ENCODE measurements around the gene CLEC16A.

CLEC16A gene

DNA sequence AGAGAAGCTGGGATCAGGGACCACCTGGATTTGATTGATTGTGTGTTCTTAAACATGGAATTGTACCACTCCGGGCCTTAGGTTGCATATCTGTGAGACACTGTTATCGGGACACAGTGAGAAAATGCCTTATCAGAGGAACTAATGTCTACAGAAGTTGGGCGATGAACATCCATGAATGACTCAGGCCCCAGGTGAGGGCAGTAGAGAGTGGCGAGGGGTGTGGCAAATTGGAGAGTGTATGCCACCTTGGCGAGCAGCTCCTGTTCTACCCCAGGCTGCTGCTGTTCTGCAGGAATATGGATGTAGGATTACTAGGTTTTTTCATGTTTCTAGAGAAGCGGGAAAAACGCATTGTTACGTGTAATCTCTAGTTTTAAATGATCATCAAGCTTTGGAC, 38.8 kb downstream of the CLEC16A start:
- peaks cover 16 to 36% (median 31%) of the 10 kb centered on the region in 5 donors for H3K4me1 ChIP-seq (ENCODE audit: control insufficient read depth in 5 of 5, insufficient read depth in 5 of 5, low read length in 5 of 5)
- no peaks in the 10 kb centered on the region for H3K9me3 ChIP-seq (ENCODE audit: control insufficient read depth in 5 of 5, low read length in 5 of 5)
- H3K4me3 ChIP-seq (ENCODE audit: low read depth in 1 of 5, low read length in 5 of 5), result no peak overlapping the region
- peaks cover 0 to 50% (median 12%) of the 10 kb centered on the region in 5 donors for H3K36me3 ChIP-seq (ENCODE audit: control insufficient read depth in 5 of 5, insufficient read depth in 5 of 5, low read length in 5 of 5)
- no peak overlapping the region for H3K9ac ChIP-seq (ENCODE audit: low read length in 5 of 5)
- no peaks in the 10 kb centered on the region for H3K27me3 ChIP-seq (ENCODE audit: control insufficient read depth in 5 of 5, insufficient read depth in 4 of 5, low read length in 5 of 5)
- H3K27ac ChIP-seq (ENCODE audit: low read depth, low read length), result peak overlapping the region; percentile 9

DNA sequence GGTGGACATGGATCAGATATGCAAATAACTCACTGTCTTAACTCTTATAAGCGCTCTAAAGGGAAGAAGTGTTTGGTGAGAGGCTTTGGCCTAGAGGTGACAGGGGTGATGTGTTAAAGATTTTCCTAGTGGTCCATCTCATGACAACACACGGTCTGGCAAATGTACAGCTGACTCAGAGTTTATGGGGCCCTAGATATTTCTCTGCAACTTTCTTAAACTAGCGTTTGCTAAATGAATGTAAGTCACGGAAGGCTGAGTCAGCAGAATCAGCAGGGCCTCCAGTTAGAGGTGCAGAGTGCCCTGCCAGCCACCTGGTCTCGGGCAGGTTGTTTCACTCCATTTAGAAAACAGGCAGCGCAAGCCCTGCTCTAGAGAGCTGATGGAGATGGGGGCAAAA, 40.1 kb downstream of the CLEC16A start:
- Histone ChIP-seq H3K4me1 (ENCODE audit: control insufficient read depth in 5 of 5, insufficient read depth in 5 of 5, low read length in 5 of 5) (peaks cover 15 to 31% (median 27%) of the 10 kb centered on the region in 5 donors), H3K4me3 (ENCODE audit: low read depth in 1 of 5, low read length in 5 of 5) (no peak overlapping the region), H3K36me3 (ENCODE audit: control insufficient read depth in 5 of 5, insufficient read depth in 5 of 5, low read length in 5 of 5) (peaks cover 0 to 51% (median 12%) of the 10 kb centered on the region in 5 donors), H3K27me3 (ENCODE audit: control insufficient read depth in 5 of 5, insufficient read depth in 4 of 5, low read length in 5 of 5) (no peaks in the 10 kb centered on the region), H3K27ac (ENCODE audit: low read depth, low read length) (no peak overlapping the region), H3K9ac (ENCODE audit: low read length in 5 of 5) (no peak overlapping the region), H3K9me3 (ENCODE audit: control insufficient read depth in 5 of 5, low read length in 5 of 5) (no peaks in the 10 kb centered on the region)

DNA sequence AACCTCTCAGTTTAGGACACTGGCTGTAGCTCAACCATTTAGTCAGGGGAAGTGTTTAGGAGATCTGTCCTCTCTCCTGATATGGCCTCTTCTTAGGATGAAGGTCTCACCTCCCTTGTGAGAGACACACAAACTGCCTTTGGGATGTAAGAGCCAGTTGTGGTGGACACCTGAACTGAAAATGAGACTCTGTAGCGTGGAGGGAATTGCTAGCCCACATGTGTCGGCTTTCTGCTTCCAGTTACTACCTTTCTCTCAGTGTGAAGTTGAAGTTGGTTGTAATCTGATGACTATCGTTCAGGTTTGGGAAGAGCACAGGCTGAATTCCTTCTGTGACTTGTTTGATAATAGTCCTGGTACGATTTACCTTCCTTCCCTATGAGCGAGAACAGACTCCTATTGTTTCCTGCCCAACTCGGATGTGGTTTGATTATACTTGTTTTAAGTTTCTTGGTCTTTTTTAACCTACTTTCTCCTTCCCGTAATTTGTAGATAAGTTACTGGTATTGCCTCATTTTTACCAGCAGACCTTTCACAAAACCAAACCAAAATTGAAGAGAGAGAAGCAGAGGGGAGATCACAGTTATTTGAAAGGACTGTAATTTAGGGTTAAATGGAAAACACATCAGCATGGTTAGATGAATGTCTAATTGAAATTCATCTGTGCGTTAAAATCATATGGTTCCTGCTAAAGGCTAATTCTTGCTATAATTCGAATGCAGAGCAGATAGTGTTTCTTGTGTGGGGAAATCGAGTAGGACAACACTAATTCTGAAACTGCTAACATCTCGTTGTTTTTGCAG, 43.2 kb downstream of the CLEC16A start:
- Histone ChIP-seq H3K4me1 (ENCODE audit: control insufficient read depth in 5 of 5, insufficient read depth in 5 of 5, low read length in 5 of 5) (peaks cover under 1 to 12% (median 6%) of the 10 kb centered on the region in 5 donors), H3K9me3 (ENCODE audit: control insufficient read depth in 5 of 5, low read length in 5 of 5) (no peaks in the 10 kb centered on the region), H3K4me3 (ENCODE audit: low read depth in 1 of 5, low read length in 5 of 5) (no peak overlapping the region), H3K27ac (ENCODE audit: low read depth, low read length) (no peak overlapping the region), H3K9ac (ENCODE audit: low read length in 5 of 5) (no peak overlapping the region), H3K27me3 (ENCODE audit: control insufficient read depth in 5 of 5, insufficient read depth in 4 of 5, low read length in 5 of 5) (no peaks in the 10 kb centered on the region), H3K36me3 (ENCODE audit: control insufficient read depth in 5 of 5, insufficient read depth in 5 of 5, low read length in 5 of 5) (peaks cover 0 to 54% (median 15%) of the 10 kb centered on the region in 5 donors)

DNA sequence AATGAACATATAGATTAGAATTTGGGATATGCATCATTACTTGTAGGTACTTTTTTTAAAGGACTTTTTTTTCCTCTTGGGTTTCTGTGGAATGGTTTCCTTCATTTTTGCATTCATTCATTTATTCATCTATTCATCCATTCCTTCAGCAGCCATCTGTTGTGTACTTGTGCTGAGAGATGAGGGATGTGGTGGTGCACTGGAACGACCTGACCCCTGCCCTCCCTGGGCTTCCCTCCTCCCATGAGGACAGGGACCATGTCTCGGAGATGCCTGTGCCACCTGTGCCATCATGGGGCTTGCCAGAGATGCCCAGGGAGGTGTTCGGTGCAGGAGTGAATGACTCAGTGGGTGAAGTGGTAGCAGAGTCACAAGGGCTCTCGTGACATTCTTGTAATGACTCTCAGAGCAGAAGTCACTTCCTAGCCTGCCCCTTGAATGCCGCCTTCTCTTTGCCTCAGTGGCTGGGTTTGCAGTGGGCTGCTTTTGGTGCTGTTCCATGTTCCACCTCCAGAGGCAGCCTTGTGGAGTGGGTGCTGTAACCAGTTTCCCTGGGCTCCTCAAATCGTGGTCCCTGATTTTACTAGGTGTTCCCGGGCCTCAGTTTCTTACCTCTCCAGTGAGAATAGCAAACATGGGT, 43.9 kb downstream of the CLEC16A start:
- peaks cover 0 to 52% (median 12%) of the 10 kb centered on the region in 5 donors for H3K36me3 ChIP-seq (ENCODE audit: control insufficient read depth in 5 of 5, insufficient read depth in 5 of 5, low read length in 5 of 5)
- H3K27ac ChIP-seq (ENCODE audit: low read depth, low read length), result no peak overlapping the region
- peaks cover 0 to 8% (median under 1%) of the 10 kb centered on the region in 5 donors for H3K4me1 ChIP-seq (ENCODE audit: control insufficient read depth in 5 of 5, insufficient read depth in 5 of 5, low read length in 5 of 5)

DNA sequence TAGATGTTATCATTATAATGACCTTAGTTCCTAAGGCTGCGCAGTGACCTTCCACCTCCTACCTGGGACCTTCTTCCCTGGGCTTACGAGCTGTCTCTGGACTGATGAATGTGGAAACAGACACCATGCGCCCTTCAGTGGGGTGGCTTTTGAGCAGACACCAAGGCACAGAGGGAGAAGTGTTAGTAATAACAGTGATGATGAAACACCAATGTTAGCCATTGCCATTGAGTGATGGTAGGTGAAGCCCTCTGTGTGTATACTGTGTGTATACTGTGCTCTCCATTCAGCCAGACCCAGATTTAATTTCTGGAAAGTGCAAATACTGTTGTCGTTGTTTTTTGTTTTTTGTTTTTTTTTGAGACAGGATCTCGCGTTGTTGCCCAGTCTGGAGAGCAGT, 44.5 kb downstream of the CLEC16A start:
- Histone ChIP-seq H3K27me3 (ENCODE audit: control insufficient read depth in 5 of 5, insufficient read depth in 4 of 5, low read length in 5 of 5) (no peaks in the 10 kb centered on the region), H3K9ac (ENCODE audit: low read length in 5 of 5) (no peak overlapping the region), H3K4me1 (ENCODE audit: control insufficient read depth in 5 of 5, insufficient read depth in 5 of 5, low read length in 5 of 5) (peaks cover 0 to 6% (median 0%) of the 10 kb centered on the region in 5 donors), H3K4me3 (ENCODE audit: low read depth in 1 of 5, low read length in 5 of 5) (no peak overlapping the region), H3K27ac (ENCODE audit: low read depth, low read length) (no peak overlapping the region), H3K36me3 (ENCODE audit: control insufficient read depth in 5 of 5, insufficient read depth in 5 of 5, low read length in 5 of 5) (peaks cover 0 to 52% (median 12%) of the 10 kb centered on the region in 5 donors), H3K9me3 (ENCODE audit: control insufficient read depth in 5 of 5, low read length in 5 of 5) (no peaks in the 10 kb centered on the region)

More for the DNA sequence above, 43.9 kb downstream of the CLEC16A start:
- Histone ChIP-seq H3K9me3 (ENCODE audit: control insufficient read depth in 5 of 5, low read length in 5 of 5) (no peaks in the 10 kb centered on the region), H3K9ac (ENCODE audit: low read length in 5 of 5) (no peak overlapping the region), H3K4me3 (ENCODE audit: low read depth in 1 of 5, low read length in 5 of 5) (no peak overlapping the region), H3K27me3 (ENCODE audit: control insufficient read depth in 5 of 5, insufficient read depth in 4 of 5, low read length in 5 of 5) (no peaks in the 10 kb centered on the region)

DNA sequence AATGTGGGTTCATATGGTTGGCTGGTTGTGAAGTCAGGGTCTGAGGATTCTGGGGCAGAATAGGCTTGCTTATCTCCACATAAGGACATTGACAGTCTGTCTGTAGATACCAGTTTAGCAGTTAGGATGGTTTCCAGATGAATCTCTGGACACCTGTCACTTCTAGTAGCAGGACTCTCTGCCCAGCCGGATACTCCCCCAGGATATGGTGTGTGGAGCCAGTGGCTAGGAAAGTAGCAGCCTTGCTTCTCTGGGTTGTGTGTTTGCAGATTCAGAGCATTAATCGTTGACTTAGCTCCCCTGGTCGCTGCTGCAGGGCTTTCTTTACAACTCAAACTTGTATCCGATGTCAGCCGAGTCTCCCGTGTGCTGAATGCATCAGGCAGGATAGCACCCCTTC, 45.2 kb downstream of the CLEC16A start:
- Histone ChIP-seq H3K4me3 (ENCODE audit: low read depth in 1 of 5, low read length in 5 of 5) (no peak overlapping the region), H3K9ac (ENCODE audit: low read length in 5 of 5) (no peak overlapping the region), H3K9me3 (ENCODE audit: control insufficient read depth in 5 of 5, low read length in 5 of 5) (no peaks in the 10 kb centered on the region), H3K27me3 (ENCODE audit: control insufficient read depth in 5 of 5, insufficient read depth in 4 of 5, low read length in 5 of 5) (no peaks in the 10 kb centered on the region), H3K36me3 (ENCODE audit: control insufficient read depth in 5 of 5, insufficient read depth in 5 of 5, low read length in 5 of 5) (peaks cover 0 to 52% (median 19%) of the 10 kb centered on the region in 5 donors), H3K4me1 (ENCODE audit: control insufficient read depth in 5 of 5, insufficient read depth in 5 of 5, low read length in 5 of 5) (peaks cover 0 to 3% (median 0%) of the 10 kb centered on the region in 5 donors), H3K27ac (ENCODE audit: low read depth, low read length) (no peak overlapping the region)

DNA sequence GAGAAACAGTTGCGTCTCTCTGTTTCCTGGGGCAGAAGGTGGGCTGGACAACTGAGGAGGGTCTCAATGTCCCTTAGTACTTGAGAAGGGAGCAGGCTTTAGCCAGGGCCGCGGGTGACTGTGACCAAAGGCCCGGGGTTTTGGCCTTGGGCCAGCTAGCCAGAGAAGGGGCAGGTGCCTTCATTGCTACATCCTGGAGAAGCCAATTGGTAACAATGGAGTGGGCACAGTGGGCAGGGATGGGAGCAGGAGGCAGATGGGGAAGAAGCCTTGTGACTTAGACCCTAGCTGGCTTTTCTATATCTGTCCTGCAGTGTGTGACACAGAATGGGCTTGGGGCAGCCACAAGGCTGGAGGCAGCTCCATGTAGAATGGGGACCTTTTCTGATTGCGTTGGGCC, 46.0 kb downstream of the CLEC16A start:
- Histone ChIP-seq H3K4me1 (ENCODE audit: control insufficient read depth in 5 of 5, insufficient read depth in 5 of 5, low read length in 5 of 5) (peaks cover 0 to 3% (median 0%) of the 10 kb centered on the region in 5 donors), H3K27me3 (ENCODE audit: control insufficient read depth in 5 of 5, insufficient read depth in 4 of 5, low read length in 5 of 5) (no peaks in the 10 kb centered on the region), H3K9me3 (ENCODE audit: control insufficient read depth in 5 of 5, low read length in 5 of 5) (no peaks in the 10 kb centered on the region), H3K27ac (ENCODE audit: low read depth, low read length) (no peak overlapping the region), H3K9ac (ENCODE audit: low read length in 5 of 5) (no peak overlapping the region), H3K4me3 (ENCODE audit: low read depth in 1 of 5, low read length in 5 of 5) (no peak overlapping the region), H3K36me3 (ENCODE audit: control insufficient read depth in 5 of 5, insufficient read depth in 5 of 5, low read length in 5 of 5) (peaks cover 0 to 60% (median 23%) of the 10 kb centered on the region in 5 donors)

DNA sequence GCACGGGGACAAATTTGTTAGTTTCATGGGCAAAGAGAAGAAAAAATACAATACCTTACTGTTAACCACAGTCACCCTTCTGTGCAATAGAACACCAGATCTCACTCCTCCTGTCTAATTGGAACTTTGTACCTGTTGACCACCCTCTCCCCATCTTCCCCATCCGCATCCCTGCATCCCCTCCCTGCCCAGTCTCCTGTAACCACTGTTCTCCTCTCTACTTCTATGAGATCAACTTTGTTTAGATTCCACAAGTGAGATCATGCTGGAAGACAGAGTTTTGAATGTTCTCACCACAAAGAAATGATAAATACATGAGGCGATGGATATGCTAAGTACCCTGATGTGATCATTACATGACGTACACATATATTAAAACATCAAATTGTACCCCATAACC, 47.7 kb downstream of the CLEC16A start:
- Histone ChIP-seq H3K4me3 (ENCODE audit: low read depth in 1 of 5, low read length in 5 of 5) (no peak overlapping the region), H3K4me1 (ENCODE audit: control insufficient read depth in 5 of 5, insufficient read depth in 5 of 5, low read length in 5 of 5) (peaks cover 0 to 3% (median 0%) of the 10 kb centered on the region in 5 donors), H3K9ac (ENCODE audit: low read length in 5 of 5) (no peak overlapping the region), H3K36me3 (ENCODE audit: control insufficient read depth in 5 of 5, insufficient read depth in 5 of 5, low read length in 5 of 5) (peaks cover 0 to 68% (median 23%) of the 10 kb centered on the region in 5 donors), H3K9me3 (ENCODE audit: control insufficient read depth in 5 of 5, low read length in 5 of 5) (no peaks in the 10 kb centered on the region), H3K27ac (ENCODE audit: low read depth, low read length) (no peak overlapping the region), H3K27me3 (ENCODE audit: control insufficient read depth in 5 of 5, insufficient read depth in 4 of 5, low read length in 5 of 5) (no peaks in the 10 kb centered on the region)

DNA sequence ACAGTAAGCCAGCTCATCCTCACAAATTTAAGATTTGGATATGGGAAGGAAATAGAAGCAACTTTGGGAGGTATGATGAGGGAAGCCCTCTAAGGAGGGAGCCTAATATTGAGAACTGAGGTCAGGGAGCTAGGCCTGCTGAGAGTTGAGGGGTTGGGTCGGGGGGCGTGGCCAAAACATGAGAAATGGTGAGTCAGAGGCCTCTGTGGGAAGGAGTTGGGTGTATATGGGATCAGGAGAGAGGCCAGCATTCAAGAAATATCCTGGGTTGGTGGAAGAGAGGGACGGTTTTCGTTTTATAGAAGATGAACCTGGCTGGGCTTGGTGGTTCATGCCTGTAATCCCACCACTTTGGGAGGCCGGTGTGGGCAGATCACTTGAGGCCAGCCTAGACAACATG, 48.4 kb downstream of the CLEC16A start:
- H3K9me3 ChIP-seq (ENCODE audit: control insufficient read depth in 5 of 5, low read length in 5 of 5), result no peaks in the 10 kb centered on the region
- no peak overlapping the region for H3K4me3 ChIP-seq (ENCODE audit: low read depth in 1 of 5, low read length in 5 of 5)
- no peak overlapping the region for H3K9ac ChIP-seq (ENCODE audit: low read length in 5 of 5)
- no peaks in the 10 kb centered on the region for H3K27me3 ChIP-seq (ENCODE audit: control insufficient read depth in 5 of 5, insufficient read depth in 4 of 5, low read length in 5 of 5)
- no peak overlapping the region for H3K27ac ChIP-seq (ENCODE audit: low read depth, low read length)
- peaks cover 0 to 3% (median 0%) of the 10 kb centered on the region in 5 donors for H3K4me1 ChIP-seq (ENCODE audit: control insufficient read depth in 5 of 5, insufficient read depth in 5 of 5, low read length in 5 of 5)
- peaks cover 0 to 63% (median 25%) of the 10 kb centered on the region in 5 donors for H3K36me3 ChIP-seq (ENCODE audit: control insufficient read depth in 5 of 5, insufficient read depth in 5 of 5, low read length in 5 of 5)

DNA sequence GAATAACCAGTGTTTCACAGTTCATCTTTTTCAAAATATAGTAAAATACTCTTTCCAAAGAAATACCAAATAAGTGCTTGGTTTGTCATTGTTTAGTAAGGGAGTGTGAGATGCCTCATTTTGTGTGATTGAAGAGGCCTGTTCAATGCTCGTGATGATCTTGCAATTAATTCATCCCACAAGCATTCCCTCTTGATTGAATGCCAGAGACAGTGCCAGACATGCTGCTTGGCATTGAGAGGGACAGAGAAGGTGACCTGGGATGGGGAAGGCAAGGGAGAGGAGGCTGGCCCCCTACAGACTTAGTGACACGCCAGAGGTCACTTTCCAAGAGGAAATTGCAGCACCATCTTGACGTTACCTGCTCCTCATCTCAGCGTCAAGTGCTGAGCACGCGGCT, 49.3 kb downstream of the CLEC16A start:
- H3K27me3 ChIP-seq (ENCODE audit: control insufficient read depth in 5 of 5, insufficient read depth in 4 of 5, low read length in 5 of 5), result no peaks in the 10 kb centered on the region
- peaks cover 0 to 63% (median 26%) of the 10 kb centered on the region in 5 donors for H3K36me3 ChIP-seq (ENCODE audit: control insufficient read depth in 5 of 5, insufficient read depth in 5 of 5, low read length in 5 of 5)
- no peak overlapping the region for H3K27ac ChIP-seq (ENCODE audit: low read depth, low read length)
- no peak overlapping the region for H3K4me3 ChIP-seq (ENCODE audit: low read depth in 1 of 5, low read length in 5 of 5)
- H3K9me3 ChIP-seq (ENCODE audit: control insufficient read depth in 5 of 5, low read length in 5 of 5), result no peaks in the 10 kb centered on the region
- H3K4me1 ChIP-seq (ENCODE audit: control insufficient read depth in 5 of 5, insufficient read depth in 5 of 5, low read length in 5 of 5), result peaks cover 0 to 3% (median 0%) of the 10 kb centered on the region in 5 donors
- H3K9ac ChIP-seq (ENCODE audit: low read length in 5 of 5), result no peak overlapping the region

Measured in subcutaneous abdominal adipose tissue (tissue), 5 donors.